Fibroblast of skin of abdomen (primary cell): ENCODE results near the gene CYBC1. TPM values are rescaled to one million over a fixed set of nuclear protein-coding genes. Genes with fewer than 3 reads are reported as not detected.

ENCODE experiments used
- DNase-seq: peaks from one replicate; pipeline ENCODE4 v3.0.0-alpha.2; 2013
- polyA plus RNA-seq, 2 experiments: library from polyadenylated mRNA; unstranded; fragments of 120-200 nt; gene quantifications; one replicate each; pipeline ENCODE4 v1.2.1, GENCODE V29; 2013; ENCODE audit not compliant: insufficient read length in 2 of 2

Gene CYBC1
- 62.2 TPM for polyA plus RNA-seq (2013, experiment 1 of 2; ENCODE audit: insufficient read length)
- 59.0 TPM for polyA plus RNA-seq (2013, experiment 2 of 2; ENCODE audit: insufficient read length)

DNA sequence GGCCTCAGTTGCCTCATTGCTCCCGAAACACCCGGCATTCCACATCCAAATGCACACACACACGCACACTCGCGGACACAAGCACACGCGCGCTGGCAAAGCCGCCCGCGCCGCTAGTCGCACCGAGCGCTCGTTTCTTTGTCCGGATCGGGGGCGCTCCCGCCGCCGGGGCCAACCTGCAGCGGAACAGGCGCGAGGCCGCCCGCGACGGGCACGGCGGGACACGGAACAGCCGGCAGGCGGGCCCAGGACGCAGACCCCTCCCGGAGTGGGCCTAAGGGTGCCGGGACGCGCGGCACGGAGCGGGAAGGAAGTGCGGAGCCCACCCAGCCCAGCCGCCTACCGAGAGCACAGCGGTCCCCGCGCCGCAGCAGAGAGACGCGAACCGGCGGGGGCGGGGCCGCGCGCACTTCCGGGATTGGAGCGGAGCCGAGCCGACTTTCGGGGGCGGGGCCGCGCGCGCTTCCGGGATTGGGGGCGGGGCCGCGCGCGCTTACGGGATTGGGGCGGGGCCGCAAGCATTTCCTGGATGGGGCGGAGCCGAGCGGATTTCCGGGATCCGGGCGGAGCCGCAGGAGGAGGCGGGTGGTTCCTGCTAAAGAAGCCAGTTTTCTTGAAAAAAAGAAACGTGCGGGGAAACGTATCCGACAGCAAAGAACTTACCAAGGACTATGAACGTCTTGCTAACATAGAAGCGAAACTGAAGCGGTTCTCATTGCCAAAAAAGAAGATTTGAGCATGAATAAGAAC lies at the start of gene CYBC1:
Gene CYBC1, minus strand, starts transcription at position 396 of the 750 bp plus-strand sequence. CDS start 1,498 bp downstream, outside the sequence.
- peak; percentile 94 for DNase-seq

DNA sequence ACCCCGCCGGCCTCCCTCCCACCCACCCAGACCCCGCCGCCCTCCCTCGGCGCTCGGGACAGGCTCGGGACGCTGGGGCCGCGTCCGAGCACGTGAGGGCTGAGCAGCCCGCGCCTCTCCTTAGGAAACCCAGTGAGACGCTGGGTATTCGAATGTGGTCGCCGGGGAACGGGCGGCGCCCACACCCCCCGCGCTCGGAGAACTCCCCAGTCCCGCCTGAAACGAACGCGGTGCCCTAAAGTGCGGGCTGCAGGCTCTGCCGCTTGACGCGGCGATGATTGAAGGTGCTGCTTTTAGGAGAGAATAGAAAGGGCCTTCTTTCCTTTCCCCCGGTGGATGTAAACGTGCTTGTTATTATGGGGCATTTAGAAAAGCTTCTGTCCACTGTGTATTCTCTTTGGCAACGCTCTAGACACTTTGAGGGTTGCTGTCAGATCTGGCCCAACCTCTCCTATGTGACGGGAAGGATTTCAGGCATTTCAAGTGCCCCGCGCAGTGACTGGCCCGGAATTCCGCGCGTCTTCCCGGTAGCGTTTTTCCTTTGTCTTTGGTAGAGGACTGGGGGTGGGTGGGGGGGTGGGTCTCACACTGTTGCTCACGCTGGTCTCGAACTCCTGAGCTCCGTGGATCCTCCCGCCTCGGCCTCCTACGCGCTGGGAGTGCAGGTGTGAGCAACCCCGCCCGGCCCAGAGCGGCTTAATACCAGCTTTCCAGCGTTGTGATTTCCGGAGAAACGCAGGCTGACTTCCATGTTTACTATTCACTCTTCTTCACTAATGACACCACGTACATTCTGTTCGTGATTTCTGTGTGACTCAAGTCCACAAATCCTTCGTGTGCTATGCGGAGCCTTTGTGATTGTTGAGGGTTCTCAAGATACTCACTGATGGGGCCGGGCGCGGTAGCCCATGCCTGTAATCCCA lies 47.2 kb upstream of the CYBC1 start:
- peak; percentile 73 for DNase-seq

DNA sequence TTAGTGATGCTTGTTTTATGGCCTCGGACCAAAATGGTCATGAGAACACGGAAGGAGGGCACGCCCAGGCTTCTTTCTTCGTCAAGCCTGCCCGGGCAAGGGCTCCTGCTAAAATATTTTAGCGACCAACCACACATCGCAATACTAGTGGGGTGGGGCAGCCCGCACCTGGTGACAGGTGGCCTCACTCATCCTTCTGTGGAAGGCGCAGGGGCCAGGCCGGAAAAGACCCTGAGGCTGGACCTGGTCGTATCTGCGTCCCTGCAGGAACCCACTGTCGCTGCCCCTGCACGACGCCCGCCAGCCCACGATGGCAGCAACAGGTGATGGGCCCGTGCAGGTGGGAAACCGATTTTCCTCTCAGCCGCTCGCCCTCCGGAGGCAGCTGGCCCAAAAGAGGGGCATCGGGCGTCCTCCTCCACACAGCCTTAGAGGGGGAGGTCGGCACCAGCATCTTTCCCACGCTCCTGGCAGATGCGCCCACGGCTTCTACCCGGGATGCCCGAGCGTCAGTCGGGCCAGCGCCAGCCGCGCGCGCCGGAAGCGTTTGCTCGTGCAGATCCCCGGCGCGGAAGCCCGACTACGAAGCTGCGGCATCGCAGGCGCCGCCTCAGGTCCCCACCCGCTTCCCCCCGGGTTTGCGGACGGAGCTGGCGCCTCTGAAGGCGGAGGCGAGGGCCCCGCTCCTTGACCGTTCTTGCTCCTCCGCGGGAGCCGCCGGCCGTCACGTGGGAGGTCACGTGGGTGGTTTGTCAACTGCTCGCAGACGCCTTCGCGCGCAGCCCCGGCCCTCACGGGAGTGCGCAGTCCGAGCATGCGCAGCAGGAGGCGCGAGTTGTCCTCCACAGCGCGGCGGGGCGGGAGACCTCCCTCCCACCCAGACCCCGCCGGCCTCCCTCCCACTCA lies 46.2 kb upstream of the CYBC1 start:
- peak; percentile 93 for DNase-seq

DNA sequence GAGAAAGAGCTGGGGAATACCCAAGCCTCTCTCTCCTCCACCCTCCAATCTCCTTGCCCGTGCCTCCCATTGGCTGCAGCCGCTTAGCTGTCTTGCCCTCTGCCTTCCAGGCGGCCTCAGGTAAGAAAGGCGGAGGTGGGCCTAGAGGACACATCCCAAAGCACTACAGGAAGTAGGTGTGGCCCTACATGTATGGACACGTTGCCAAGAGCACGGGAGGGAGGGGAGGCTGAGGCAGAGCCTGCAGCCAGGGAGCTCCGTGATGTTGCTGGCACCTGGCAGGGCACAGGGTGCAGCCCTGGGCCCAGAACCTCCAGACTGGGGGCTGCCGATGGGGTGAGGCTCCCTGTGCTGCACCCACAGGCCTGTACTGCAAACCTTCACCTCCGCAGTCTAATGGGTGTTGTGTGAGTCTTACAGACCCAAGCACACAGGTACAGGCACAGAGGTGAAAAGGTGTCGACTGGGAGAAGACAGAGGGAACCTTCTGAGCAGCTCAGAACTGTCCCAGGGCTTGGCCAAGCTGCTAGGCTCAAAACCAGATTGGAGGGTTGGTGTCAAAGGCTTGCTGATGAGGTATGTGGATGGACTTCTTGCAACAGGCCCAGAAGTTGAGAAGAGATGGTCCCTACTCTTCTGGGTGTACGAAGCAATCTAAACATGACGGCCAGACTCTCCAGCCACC lies 45.4 kb upstream of the CYBC1 start:
- no peak for DNase-seq

DNA sequence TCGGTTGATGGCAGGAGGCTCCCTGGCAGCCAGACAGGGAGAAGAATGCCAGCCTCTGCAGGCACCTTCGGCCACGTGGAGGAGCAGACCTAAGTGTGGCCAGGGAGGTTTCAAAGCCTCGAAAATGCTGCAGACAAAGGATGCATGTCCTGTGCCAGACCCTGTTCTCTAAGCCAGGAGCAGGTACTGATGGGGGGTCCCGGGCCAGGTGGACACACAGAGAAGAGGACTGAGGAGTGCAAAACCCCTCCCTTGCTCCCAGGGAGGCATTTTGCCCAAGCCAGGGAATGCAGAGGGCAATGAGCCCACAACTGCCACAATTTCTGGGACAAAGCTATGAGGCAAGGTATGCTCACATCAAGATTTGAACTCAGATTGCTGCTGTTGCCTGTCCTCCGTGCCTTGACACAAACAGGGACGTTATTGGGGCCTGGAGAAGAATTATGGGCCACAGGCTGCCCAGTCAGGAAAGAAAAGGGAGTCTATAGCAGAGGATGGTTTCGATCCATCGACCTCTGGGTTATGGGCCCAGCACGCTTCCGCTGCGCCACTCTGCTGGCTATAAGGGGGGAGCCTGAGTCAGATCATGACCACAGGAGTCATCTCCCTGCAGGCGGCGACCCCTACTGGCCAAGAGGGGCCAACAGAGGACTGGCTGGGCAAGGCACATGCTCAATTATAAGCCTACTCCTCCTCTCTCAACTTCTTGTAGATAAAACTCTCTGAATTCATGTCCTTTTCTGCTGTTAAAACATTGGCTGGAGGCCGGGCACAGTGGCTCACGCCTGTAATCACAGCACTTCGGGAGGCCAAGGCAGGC lies 43.9 kb upstream of the CYBC1 start:
- peak; percentile 98 for DNase-seq

DNA sequence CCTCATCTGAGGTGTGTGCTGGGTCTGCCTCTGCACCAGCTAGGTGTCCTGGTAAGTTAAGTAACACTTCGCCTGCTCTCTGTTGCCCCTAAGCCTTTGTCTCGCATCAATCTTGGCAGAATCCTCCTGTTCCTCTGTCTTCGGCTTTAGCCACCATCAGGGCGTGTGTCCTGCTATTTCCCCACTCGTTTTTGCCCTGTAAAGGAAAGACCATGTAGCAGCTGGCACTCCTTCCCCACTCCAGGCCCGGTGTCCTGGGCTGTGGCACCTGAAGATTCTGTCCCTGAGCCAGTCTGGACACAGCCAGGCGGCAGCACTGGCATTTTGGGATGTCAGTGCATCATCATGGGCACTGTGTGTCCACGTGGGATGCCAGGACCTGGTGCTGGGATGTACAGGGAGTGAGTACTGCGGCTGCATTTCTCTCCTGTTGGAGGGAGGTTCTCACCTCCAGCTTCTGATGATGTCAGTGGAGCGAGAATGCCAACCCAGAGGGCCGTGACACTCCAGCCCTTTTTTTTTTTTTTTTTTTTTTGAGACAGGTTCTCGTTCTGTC lies 42.8 kb upstream of the CYBC1 start:
- DNase-seq: no peak

DNA sequence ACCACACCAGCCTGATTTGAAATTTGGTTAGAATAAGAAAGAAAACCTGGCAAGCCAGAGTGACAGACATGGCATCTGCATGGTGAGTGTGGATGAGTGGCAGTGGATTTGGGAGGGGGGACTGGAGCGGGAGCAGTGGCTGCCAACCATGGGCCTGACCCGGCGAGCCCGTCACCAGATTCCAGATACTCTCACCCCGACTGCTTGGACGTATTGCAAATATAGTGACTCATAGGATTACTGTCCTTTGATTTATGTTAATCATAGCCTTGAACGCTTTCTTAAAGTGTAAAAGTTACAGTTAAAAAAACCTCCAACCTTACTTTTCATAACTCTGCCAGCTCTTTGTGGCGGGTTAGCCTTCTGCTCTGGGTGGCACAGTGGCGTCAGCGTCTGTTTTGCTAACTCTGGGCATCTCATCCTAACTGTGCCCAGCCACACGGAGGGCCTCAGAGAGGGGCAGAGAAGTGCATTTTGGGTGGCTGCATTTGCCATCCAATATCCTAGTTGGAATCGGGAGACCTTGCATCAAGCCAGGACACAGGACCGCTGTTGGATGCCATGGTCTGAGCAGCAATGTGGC lies 42.2 kb upstream of the CYBC1 start:
- peak; percentile 61 for DNase-seq

DNA sequence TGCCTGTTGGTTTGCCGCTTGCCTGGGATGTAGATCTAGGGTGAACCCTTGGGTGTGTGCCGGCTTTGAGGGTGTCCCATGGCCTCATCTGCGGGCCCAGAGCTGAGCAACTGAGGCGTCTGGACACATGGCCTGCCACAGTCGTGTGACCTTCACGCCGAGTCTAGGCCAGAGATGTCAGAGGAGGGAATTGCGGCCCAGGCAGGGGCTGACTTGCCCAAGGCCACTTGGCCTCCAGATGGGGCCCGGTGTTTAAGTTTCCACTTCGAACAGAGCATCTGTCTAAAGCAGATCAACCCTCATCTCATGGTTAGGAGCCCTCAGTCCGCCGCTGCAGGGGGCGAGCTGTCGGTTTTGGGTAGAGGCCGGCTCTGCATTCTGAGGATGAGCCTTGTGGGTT lies 41.0 kb upstream of the CYBC1 start:
- DNase-seq: no peak

DNA sequence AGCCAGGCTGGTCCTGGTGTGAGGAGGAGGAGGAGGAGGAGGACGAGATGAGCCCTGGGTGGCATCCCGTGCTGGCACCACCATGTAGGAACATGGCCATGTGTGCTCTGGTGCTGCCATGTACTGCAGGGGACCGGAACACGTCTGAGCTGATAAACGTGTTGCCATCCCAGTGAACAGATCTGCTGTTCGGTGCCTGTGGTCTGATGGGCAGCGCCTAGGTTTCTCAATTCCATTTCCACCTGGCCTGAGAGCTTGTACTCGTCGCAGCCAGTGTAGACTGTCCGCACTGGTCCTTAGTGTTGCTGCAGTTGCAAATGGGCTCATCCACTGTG lies 40.6 kb upstream of the CYBC1 start:
- no peak for DNase-seq

DNA sequence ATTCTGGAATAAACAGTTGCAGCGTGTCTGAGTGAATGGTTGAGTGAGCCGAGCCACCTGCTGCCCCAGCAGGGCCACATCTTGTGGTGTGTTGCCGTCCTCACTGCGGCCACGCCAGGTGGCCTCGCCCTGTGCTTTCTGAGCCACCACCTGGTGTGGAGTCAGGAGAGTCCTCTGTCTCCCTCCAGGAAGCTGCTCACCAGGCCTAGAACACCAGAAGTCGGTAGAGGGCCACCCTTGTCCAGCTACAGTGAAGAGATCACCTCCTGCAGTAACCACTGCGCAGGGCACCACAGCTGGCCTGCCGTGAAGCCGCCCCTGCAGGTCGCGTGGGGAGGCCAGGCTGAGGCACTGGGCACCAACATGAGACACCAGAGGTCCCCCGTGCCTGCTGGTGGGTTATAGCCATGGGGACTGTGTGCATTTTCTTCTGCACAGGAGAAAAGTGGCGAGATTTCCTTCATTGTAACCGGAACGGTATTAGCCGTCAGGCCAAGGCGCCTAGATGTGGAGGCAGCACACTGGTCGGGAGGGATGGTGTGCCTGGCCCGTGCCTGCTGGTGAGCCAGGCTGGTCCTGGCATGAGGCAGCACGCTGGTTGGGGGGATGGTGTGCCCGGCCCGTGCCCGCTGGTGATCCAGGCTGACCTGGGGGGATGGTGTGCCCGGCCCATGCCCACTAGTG lies 40.1 kb upstream of the CYBC1 start:
- DNase-seq: no peak

DNA sequence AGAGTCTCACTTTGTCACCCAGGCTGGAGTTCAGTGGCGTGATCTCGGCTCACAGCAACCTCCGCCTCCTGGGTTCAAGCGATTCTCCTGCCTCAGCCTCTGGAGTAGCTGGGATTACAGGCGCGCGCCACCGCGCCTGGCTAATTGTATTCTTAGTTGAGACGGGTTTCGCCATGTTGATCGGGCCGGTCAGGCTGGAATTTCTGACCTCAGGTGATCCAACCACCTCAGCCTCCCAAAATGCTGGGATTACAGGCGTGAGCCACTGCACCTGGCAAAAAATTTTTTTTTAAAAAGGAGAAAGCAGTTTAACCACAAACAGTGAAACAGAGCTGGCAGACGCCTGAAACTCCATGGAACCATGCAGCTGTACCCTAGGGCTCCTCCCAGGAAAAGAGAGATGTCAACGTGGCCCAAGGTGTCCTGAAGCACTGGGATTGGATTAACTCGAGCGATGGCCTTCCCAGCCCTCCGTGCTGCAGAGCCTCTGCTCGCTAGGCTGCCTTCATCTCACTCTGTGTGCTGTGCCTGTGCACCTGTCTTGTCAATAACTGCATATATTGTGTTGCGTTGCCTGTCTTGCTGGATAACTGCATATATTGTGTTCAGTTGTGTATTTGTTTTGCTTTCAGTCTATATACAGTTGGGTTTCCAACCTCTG lies 39.4 kb upstream of the CYBC1 start:
- no peak for DNase-seq

DNA sequence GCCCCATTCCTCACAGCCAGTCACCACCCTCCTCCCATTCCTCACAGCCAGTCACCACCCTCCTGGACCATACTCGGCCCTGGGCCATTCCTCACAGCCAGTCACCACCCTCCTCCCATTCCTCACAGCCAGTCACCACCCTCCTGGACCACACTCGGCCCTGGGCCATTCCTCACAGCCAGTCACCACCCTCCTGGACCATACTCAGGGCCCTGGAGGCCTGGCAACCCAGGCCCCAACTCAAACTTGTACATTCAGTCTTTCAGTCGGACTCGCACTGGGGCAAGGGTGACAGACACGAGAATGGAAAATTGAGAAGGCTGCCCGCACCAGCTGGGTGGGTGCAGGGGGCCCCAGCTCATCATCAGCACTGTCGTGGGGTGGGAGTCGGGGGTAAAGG lies 38.6 kb upstream of the CYBC1 start:
- DNase-seq: peak; percentile 36

DNA sequence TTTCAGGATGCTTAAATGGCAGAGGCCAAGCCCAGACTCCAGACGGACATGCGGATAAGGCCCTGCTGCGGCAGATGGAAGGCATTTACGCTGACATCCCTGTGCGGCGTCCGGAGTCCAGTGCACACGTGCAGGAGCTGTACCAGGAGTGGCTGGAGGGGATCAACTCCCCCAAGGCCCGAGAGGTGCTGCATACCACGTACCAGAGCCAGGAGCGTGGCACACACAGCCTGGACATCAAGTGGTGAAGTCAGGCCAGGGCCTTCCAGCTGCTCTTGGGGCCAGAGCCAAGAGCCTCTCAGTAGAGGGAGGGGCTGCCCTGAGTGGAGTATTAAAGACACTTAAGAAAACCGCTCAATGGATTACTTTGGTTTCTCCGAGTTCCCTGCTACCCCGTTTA lies 37.4 kb upstream of the CYBC1 start:
- no peak for DNase-seq

DNA sequence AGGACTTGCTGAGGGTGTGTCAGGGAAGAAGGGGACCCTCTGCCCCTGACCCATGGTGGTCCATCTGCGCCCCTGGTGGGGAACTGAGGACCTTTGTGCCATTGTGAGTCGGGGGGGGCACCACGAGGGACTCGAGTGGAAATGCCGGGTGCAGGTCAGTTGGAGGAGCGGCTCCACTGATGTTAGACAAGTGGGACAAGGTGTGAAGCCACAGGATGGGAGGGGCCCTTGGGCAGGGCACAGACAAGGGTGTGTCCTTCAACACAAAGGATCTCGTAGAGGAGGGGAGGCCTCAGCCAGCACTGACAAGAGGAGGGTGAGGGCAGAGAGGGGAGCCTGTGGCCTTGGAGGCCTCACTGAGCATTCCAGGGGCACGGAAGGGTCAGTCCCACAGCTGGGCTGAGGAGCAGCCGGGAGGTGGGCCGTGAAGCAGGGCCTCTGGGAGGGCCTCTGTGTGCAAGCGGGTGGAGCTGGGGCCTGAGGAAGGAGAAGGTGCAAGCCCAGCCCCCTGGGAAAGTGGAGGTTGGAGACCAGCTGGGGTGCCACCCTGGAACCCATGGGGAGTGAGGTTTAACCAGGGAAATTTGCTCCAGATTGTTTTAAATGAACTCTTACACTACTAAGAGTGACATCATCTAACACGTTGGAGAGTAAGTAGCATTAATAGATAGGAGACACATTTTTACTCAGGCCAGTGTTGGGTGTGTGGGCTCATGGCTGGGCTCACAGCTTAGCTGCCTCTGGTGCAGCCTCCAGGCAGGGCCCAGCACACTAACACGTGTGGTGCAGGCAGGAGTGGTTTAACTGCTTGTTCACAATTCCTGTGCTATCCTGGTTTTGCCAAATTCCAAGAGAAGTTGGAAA lies 35.9 kb upstream of the CYBC1 start:
- DNase-seq: no peak

DNA sequence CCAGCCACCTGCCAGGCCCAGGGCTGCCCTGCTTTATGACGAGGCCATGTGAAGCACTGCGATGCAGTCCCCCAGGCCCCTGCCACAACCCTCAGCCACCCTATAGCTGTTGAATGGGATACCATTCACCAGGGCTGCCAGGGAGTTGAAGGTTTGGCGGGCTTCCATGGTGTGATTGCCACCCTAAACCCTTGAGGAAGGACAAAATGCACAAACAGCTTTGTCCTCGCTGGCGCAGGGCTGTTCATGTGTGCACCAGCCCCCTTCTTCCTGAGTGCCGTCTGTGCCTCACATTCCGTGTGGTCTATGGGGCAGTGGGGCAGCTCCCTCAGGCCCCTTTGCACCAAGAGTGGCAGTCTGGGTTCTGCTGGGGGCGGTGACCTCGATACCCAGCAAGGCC lies 33.3 kb upstream of the CYBC1 start:
- no peak for DNase-seq

DNA sequence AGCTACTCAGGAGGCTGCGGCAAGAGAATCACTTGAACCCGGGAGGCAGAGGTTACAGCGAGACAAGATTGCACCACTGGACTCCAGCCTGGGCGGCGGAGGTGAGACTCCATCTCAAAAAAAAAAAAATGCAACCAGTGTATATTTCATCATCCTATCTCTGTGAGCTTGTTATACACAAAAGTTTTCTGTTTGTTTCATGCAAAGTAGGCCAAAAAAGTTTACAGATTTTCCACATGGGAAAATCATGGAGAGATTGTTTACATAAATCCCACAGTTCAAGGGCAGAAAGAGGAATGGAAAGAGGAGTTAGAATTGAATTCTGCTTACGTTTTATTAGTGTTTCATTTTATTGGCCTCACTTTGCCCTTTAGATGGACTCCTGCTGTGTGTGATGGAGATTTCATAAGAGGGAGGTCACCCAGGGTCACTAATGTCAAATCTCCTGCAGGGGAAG lies 32.7 kb upstream of the CYBC1 start:
- DNase-seq: no peak

DNA sequence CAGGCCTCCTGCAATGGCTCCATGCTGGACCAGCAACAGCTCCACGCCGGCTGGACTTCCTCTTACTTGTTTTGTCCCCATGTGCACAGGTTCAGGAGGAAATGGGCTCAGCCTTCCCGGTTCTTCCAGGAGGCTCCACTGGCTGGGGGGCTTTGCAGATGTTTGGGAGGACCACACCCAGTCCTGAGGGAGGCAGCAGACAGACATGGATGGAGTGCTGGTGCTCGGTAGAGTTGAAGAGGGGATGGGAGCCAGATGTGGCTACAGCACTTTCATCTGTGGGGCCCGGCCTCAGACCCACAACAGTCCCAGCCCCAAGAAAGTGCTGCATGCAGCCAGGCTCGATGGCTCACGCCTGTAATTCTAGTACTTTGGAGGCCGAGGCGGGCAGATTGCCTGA lies 29.8 kb upstream of the CYBC1 start:
- no peak for DNase-seq

DNA sequence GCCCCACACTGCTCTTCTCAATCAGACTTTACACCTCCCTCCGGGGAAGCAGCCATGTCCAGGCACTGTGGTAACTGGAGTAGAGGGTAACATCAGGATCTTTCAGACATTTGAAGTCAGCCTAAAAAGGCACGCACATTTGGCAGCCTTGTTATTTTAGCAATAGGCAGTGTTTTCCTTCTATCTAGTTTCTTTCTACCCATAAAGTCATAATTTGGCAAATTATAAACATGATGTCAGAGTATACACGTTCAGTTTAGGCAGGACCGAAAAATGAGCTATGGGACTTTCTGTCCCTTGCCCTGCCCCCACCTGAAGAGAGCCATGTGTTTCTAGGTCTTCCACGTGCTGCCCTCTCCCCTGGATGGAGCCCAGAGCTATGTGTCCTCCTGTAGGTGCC lies 29.1 kb upstream of the CYBC1 start:
- DNase-seq: no peak
